HUES48 (cell line): ENCODE measurements around the gene HHAT.

Source experiments
- H3K27ac ChIP-seq: one replicate; pipeline ENCODE4 v1.7.0; 2013; ENCODE audit warnings: low read depth, low read length, inconsistent platforms
- H3K27me3 ChIP-seq: 2 replicates; pipeline ENCODE4 v1.6.1; 2013; ENCODE audit warnings: mild to moderate bottlenecking, low read length; ENCODE audit not compliant: control insufficient read depth, insufficient read depth
- H3K36me3 ChIP-seq: 2 replicates; pipeline ENCODE4 v1.6.1; 2013; ENCODE audit warnings: low read length; ENCODE audit not compliant: control insufficient read depth, insufficient read depth
- H3K4me1 ChIP-seq: 2 replicates; pipeline ENCODE4 v1.6.1; 2013; ENCODE audit warnings: mild to moderate bottlenecking, low read length; ENCODE audit not compliant: control insufficient read depth, insufficient read depth
- H3K4me3 ChIP-seq: 2 replicates; pipeline ENCODE4 v1.5.1; 2013; ENCODE audit warnings: mild to moderate bottlenecking, low read depth, low read length
- H3K9ac ChIP-seq: 2 replicates; pipeline ENCODE4 v1.6.1; 2013; ENCODE audit warnings: mild to moderate bottlenecking, low read depth, low read length, moderate library complexity
- H3K9me3 ChIP-seq: 2 replicates; pipeline ENCODE4 v1.6.1; 2013; ENCODE audit warnings: low read length; ENCODE audit not compliant: control insufficient read depth, insufficient read depth

Gene HHAT

GRCh38 chr1:210711825-210712612 lies 383.3 kb downstream of the HHAT start:
- H3K4me3 ChIP-seq, result no peak overlapping the region
- no peak overlapping the region for H3K9ac ChIP-seq
- no peaks in the 10 kb centered on the region for H3K27me3 ChIP-seq
- no peaks in the 10 kb centered on the region for H3K36me3 ChIP-seq
- H3K27ac ChIP-seq, result no peak overlapping the region
- no peaks in the 10 kb centered on the region for H3K9me3 ChIP-seq
- H3K4me1 ChIP-seq, result no peaks in the 10 kb centered on the region

GRCh38 chr1:210715072-210715471 lies 386.4 kb downstream of the HHAT start:
- no peaks in the 10 kb centered on the region for H3K9me3 ChIP-seq
- H3K27me3 ChIP-seq, result no peaks in the 10 kb centered on the region
- H3K4me1 ChIP-seq, result no peaks in the 10 kb centered on the region
- H3K9ac ChIP-seq, result no peak overlapping the region
- H3K27ac ChIP-seq, result no peak overlapping the region
- H3K36me3 ChIP-seq, result no peaks in the 10 kb centered on the region
- H3K4me3 ChIP-seq, result no peak overlapping the region

- Histone ChIP-seq H3K9me3 (no peaks in the 10 kb centered on the region), H3K9ac (no peak overlapping the region), H3K4me1 (no peaks in the 10 kb centered on the region), H3K27me3 (no peaks in the 10 kb centered on the region), H3K4me3 (no peak overlapping the region), H3K27ac (no peak overlapping the region), H3K36me3 (no peaks in the 10 kb centered on the region)
Observed at GRCh38 chr1:210722410-210723081, 393.8 kb downstream of the HHAT start.

- no peak overlapping the region for H3K4me3 ChIP-seq
- no peaks in the 10 kb centered on the region for H3K27me3 ChIP-seq
- no peaks in the 10 kb centered on the region for H3K9me3 ChIP-seq
- H3K27ac ChIP-seq, result no peak overlapping the region
- no peaks in the 10 kb centered on the region for H3K36me3 ChIP-seq
- no peaks in the 10 kb centered on the region for H3K4me1 ChIP-seq
- no peak overlapping the region for H3K9ac ChIP-seq
Observed at GRCh38 chr1:210723646-210724045, 394.9 kb downstream of the HHAT start.

GRCh38 chr1:210724768-210725167 lies 396.1 kb downstream of the HHAT start:
- no peaks in the 10 kb centered on the region for H3K27me3 ChIP-seq
- no peaks in the 10 kb centered on the region for H3K9me3 ChIP-seq
- H3K27ac ChIP-seq, result no peak overlapping the region
- no peak overlapping the region for H3K4me3 ChIP-seq
- H3K36me3 ChIP-seq, result no peaks in the 10 kb centered on the region
- H3K4me1 ChIP-seq, result 0 out of 2 replicates have a peak, but pooled peaks cover under 1% of the 10 kb centered on the region
- H3K9ac ChIP-seq, result no peak overlapping the region
